OCI-LY7 (cell line): ENCODE measurements around the gene TMEM109.

Experiments used
- CTCF ChIP-seq: fragments of 200-600 bp; sonication (generic); conservative IDR thresholded peaks from 2 replicates; pipeline ENCODE4 v1.5.1; 2014; ENCODE audit warnings: mild to moderate bottlenecking, antibody characterized with exemption, low read length, moderate library complexity, mixed read lengths
- EZH2phosphoT487 ChIP-seq: fragments of 200-600 bp; sonication (generic); IDR thresholded peaks from 2 replicates; pipeline ENCODE4 v1.6.1; 2018; ENCODE audit warnings: low read depth, borderline replicate concordance, mild to moderate bottlenecking, mixed run types, antibody characterized with exemption, low read length, moderate library complexity, mixed read lengths

GRCh38 chr11:60925868-60926267 is 11.9 kb downstream of the TMEM109 start:
- peak; percentile 36; the same call in 1 of the 2 replicates for TF ChIP-seq CTCF
- no peak for TF ChIP-seq EZH2phosphoT487
